Neural progenitor cell (in vitro differentiated cells): Measurements from ENCODE around the gene ZNF84. TPM values are rescaled to one million over a fixed set of nuclear protein-coding genes. Genes with fewer than 3 reads are reported as not detected.

ENCODE experiments used
- DNase-seq: peaks from one replicate; pipeline ENCODE4 v3.0.0-alpha.2; 2016; ENCODE audit warnings: low spot score
- H2AFZ ChIP-seq: fragments of 200-600 bp; sonication (generic); replicated peaks from 2 replicates; pipeline ENCODE4 v1.6.1; 2016; ENCODE audit warnings: antibody characterized with exemption
- H3F3A ChIP-seq: fragments of 200-600 bp; sonication (generic); 2 replicates; pipeline ENCODE4 v1.6.1; 2016; ENCODE audit warnings: antibody characterized with exemption, low read depth
- H3K27ac ChIP-seq: fragments of 200-600 bp; sonication (generic); 2 replicates; pipeline ENCODE4 v1.5.1; 2016; ENCODE audit warnings: mild to moderate bottlenecking
- H3K27me3 ChIP-seq: fragments of 200-600 bp; sonication (generic); 2 replicates; pipeline ENCODE4 v1.6.1; 2016; ENCODE audit warnings: mild to moderate bottlenecking, moderate library complexity
- H3K36me3 ChIP-seq: fragments of 200-600 bp; sonication (generic); 2 replicates; pipeline ENCODE4 v1.5.1; 2016
- H3K4me1 ChIP-seq: fragments of 200-600 bp; sonication (generic); 2 replicates; pipeline ENCODE4 v1.6.1; 2016; ENCODE audit warnings: mixed run types
- H3K4me2 ChIP-seq: fragments of 200-600 bp; sonication (generic); 2 replicates; pipeline ENCODE4 v1.6.1; 2016
- H3K4me3 ChIP-seq: fragments of 200-600 bp; sonication (generic); 2 replicates; pipeline ENCODE4 v1.5.1; 2016
- H3K79me2 ChIP-seq: fragments of 200-600 bp; sonication (generic); 2 replicates; pipeline ENCODE4 v1.6.1; 2016; ENCODE audit warnings: low read depth
- H3K9ac ChIP-seq: fragments of 200-600 bp; sonication (generic); 2 replicates; pipeline ENCODE4 v1.6.1; 2016
- H3K9me3 ChIP-seq: fragments of 200-600 bp; sonication (generic); 2 replicates; pipeline ENCODE4 v1.5.1; 2016; ENCODE audit warnings: low read depth
- H4K20me1 ChIP-seq: fragments of 200-600 bp; sonication (generic); 2 replicates; pipeline ENCODE4 v1.6.1; 2016; ENCODE audit warnings: low read depth
- H3K27ac Mint-ChIP-seq: 3 replicates; pipeline ENCODE4 v1.8.0; 2021; ENCODE audit warnings: mixed read lengths
- H3K27me3 Mint-ChIP-seq: 2 replicates; pipeline ENCODE4 v1.8.0; 2022; ENCODE audit warnings: low read depth, mild to moderate bottlenecking, inconsistent platforms, moderate library complexity, mixed read lengths; ENCODE audit not compliant: insufficient read depth
- H3K36me3 Mint-ChIP-seq: 3 replicates; pipeline ENCODE4 v1.8.0; 2021; ENCODE audit warnings: mixed read lengths
- H3K4me1 Mint-ChIP-seq: 3 replicates; pipeline ENCODE4 v1.8.0; 2021; ENCODE audit warnings: mixed read lengths
- H3K4me3 Mint-ChIP-seq: 3 replicates; pipeline ENCODE4 v1.8.0; 2021; ENCODE audit warnings: mild to moderate bottlenecking, moderate library complexity, mixed read lengths
- H3K9me3 Mint-ChIP-seq: 3 replicates; pipeline ENCODE4 v1.8.0; 2020; ENCODE audit warnings: mixed read lengths
- CTCF ChIP-seq: fragments of 200-600 bp; sonication (generic); IDR thresholded peaks from 2 replicates; pipeline ENCODE4 v1.5.1; 2017; ENCODE audit warnings: antibody characterized with exemption, mild to moderate bottlenecking
- EZH2 ChIP-seq: fragments of 200-600 bp; sonication (generic); IDR thresholded peaks from 2 replicates; pipeline ENCODE4 v1.6.1; 2017; ENCODE audit warnings: antibody characterized with exemption, mild to moderate bottlenecking, moderate library complexity
- EZH2phosphoT487 ChIP-seq: fragments of 200-600 bp; sonication (generic); IDR thresholded peaks from 2 replicates; pipeline ENCODE4 v1.6.1; 2017; ENCODE audit warnings: antibody characterized with exemption
- total RNA-seq: library from RNA; depleted of rRNA; stranded (reverse); fragments of >200 nt; gene quantifications from 2 replicates; pipeline ENCODE4 v1.2.3, GENCODE V29; 2015; ENCODE audit warnings: low replicate concordance

The ZNF84 gene
- total RNA-seq, 1 donor from 2014 or later = 99.2 TPM

- H3K27me3 ChIP-seq = no peaks in the 10 kb centered on the region
- peaks cover 94% of the 10 kb centered on the region for H3K36me3 ChIP-seq
- H3K9ac ChIP-seq = no peak overlapping the region
- H3K4me2 ChIP-seq = no peak overlapping the region
- TF ChIP-seq EZH2 (no peak), EZH2phosphoT487 (no peak), CTCF (no peak)
- Mint-ChIP-seq H3K36me3 (peaks cover 92% of the 10 kb centered on the region), H3K9me3 (peaks cover 94% of the 10 kb centered on the region), H3K4me3 (no peak overlapping the region), H3K27me3 (peaks cover 3% of the 10 kb centered on the region), H3K4me1 (no peaks in the 10 kb centered on the region), H3K27ac (no peak overlapping the region)
- H3K27ac ChIP-seq = no peak overlapping the region
- peak overlapping the region; percentile 22 for H3K4me3 ChIP-seq
- no peak for DNase-seq
- H3K4me1 ChIP-seq = no peaks in the 10 kb centered on the region
- H3K79me2 ChIP-seq = peaks cover 61% of the 10 kb centered on the region
- H2AFZ ChIP-seq = no peak overlapping the region
- H3K9me3 ChIP-seq = peaks cover 97% of the 10 kb centered on the region
- H4K20me1 ChIP-seq = no peaks in the 10 kb centered on the region
- H3F3A ChIP-seq = no peaks in the 10 kb centered on the region
These were observed 9.4 kb downstream of the ZNF84 start for GRCh38 chr12:133046698-133047097.

DNA sequence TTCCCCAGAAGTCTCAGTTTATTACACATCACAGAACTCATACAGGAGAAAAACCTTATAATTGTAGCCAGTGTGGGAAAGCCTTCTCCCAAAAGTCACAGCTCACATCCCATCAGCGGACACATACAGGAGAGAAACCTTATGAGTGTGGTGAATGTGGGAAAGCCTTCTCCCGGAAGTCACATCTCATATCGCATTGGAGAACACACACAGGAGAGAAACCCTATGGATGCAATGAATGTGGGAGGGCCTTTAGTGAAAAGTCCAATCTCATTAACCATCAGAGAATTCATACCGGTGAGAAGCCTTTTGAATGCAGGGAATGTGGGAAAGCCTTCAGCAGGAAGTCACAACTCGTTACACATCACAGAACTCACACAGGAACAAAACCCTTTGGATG lies 20.1 kb downstream of the ZNF84 start:
- no peak overlapping the region for H3K4me3 Mint-ChIP-seq
- H3F3A ChIP-seq = peaks cover 48% of the 10 kb centered on the region
- peaks cover 97% of the 10 kb centered on the region for H3K9me3 ChIP-seq
- no peak for TF ChIP-seq CTCF
- TF ChIP-seq EZH2 = no peak
- TF ChIP-seq EZH2phosphoT487 = no peak
- no peak overlapping the region for H3K9ac ChIP-seq
- peaks cover 8% of the 10 kb centered on the region for H3K27me3 Mint-ChIP-seq
- no peaks in the 10 kb centered on the region for H3K4me1 Mint-ChIP-seq
- H3K36me3 ChIP-seq = peaks cover 82% of the 10 kb centered on the region
- H3K9me3 Mint-ChIP-seq = peaks cover 87% of the 10 kb centered on the region
- no peaks in the 10 kb centered on the region for H4K20me1 ChIP-seq
- no peaks in the 10 kb centered on the region for H3K79me2 ChIP-seq
- H3K27me3 ChIP-seq = peaks cover 3% of the 10 kb centered on the region
- DNase-seq = no peak
- H3K27ac ChIP-seq = no peak overlapping the region
- H3K4me2 ChIP-seq = no peak overlapping the region
- H3K36me3 Mint-ChIP-seq = peaks cover 83% of the 10 kb centered on the region
- H3K27ac Mint-ChIP-seq = no peak overlapping the region
- no peak overlapping the region for H3K4me3 ChIP-seq
- H2AFZ ChIP-seq = no peak overlapping the region
- no peaks in the 10 kb centered on the region for H3K4me1 ChIP-seq

GRCh38 chr12:133058203-133059113 lies 21.1 kb downstream of the ZNF84 start:
- Mint-ChIP-seq H3K27ac (no peak overlapping the region), H3K4me3 (no peak overlapping the region), H3K4me1 (no peaks in the 10 kb centered on the region), H3K36me3 (peaks cover 83% of the 10 kb centered on the region), H3K9me3 (peaks cover 88% of the 10 kb centered on the region), H3K27me3 (peaks cover 12% of the 10 kb centered on the region)
- H3K9ac ChIP-seq = no peak overlapping the region
- H3K79me2 ChIP-seq = no peaks in the 10 kb centered on the region
- H3F3A ChIP-seq = peaks cover 48% of the 10 kb centered on the region
- H3K27ac ChIP-seq = no peak overlapping the region
- H3K4me1 ChIP-seq = no peaks in the 10 kb centered on the region
- peak overlapping the region; percentile 6 for H3K4me3 ChIP-seq
- DNase-seq = no peak
- no peak overlapping the region for H3K4me2 ChIP-seq
- TF ChIP-seq EZH2 (no peak), EZH2phosphoT487 (no peak)
- H3K36me3 ChIP-seq = peaks cover 72% of the 10 kb centered on the region
- H2AFZ ChIP-seq = no peak overlapping the region
- peaks cover 3% of the 10 kb centered on the region for H3K27me3 ChIP-seq
- H3K9me3 ChIP-seq = peaks cover 97% of the 10 kb centered on the region
- H4K20me1 ChIP-seq = no peaks in the 10 kb centered on the region

GRCh38 chr12:133061954-133062353 lies 24.6 kb downstream of the ZNF84 start:
- H3K4me3 Mint-ChIP-seq = no peak overlapping the region
- Histone ChIP-seq H3K4me3 (no peak overlapping the region), H3K27me3 (no peaks in the 10 kb centered on the region), H3F3A (peaks cover 41% of the 10 kb centered on the region), H3K27ac (no peak overlapping the region), H4K20me1 (no peaks in the 10 kb centered on the region), H3K79me2 (no peaks in the 10 kb centered on the region), H3K36me3 (peaks cover 39% of the 10 kb centered on the region), H3K9ac (no peak overlapping the region), H3K4me2 (no peak overlapping the region), H3K9me3 (peaks cover 76% of the 10 kb centered on the region), H2AFZ (no peak overlapping the region), H3K4me1 (no peaks in the 10 kb centered on the region)
- TF ChIP-seq CTCF (no peak), EZH2 (no peak), EZH2phosphoT487 (no peak)
- peaks cover 9% of the 10 kb centered on the region for H3K27me3 Mint-ChIP-seq
- H3K36me3 Mint-ChIP-seq = peaks cover 69% of the 10 kb centered on the region
- H3K27ac Mint-ChIP-seq = no peak overlapping the region
- peaks cover 95% of the 10 kb centered on the region for H3K9me3 Mint-ChIP-seq
- no peaks in the 10 kb centered on the region for H3K4me1 Mint-ChIP-seq
- no peak for DNase-seq
